ENCODE measurements around the gene UBE3B. TPM values are rescaled to one million over a fixed set of nuclear protein-coding genes. Genes with fewer than 3 reads are reported as not detected.

UBE3B gene
- total RNA-seq, 1 donor from 2014 or later: 40.3 TPM

DNA sequence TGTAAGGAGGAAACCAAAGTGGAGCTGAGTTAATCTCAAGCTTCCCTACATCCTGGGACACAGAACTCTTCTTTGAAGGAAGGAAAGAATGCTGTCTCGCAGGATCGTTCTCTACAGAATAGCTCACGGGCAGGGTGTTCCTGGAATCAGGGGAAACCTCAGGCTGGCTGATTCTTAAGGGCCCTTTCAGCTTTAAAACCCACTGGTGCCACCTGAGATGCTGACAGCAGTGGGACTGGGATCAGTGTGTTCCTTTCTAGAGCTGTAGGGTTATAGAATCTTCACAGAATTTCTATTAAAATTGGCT is 47.8 kb downstream of the UBE3B start:
- TF ChIP-seq, protein P1, sequence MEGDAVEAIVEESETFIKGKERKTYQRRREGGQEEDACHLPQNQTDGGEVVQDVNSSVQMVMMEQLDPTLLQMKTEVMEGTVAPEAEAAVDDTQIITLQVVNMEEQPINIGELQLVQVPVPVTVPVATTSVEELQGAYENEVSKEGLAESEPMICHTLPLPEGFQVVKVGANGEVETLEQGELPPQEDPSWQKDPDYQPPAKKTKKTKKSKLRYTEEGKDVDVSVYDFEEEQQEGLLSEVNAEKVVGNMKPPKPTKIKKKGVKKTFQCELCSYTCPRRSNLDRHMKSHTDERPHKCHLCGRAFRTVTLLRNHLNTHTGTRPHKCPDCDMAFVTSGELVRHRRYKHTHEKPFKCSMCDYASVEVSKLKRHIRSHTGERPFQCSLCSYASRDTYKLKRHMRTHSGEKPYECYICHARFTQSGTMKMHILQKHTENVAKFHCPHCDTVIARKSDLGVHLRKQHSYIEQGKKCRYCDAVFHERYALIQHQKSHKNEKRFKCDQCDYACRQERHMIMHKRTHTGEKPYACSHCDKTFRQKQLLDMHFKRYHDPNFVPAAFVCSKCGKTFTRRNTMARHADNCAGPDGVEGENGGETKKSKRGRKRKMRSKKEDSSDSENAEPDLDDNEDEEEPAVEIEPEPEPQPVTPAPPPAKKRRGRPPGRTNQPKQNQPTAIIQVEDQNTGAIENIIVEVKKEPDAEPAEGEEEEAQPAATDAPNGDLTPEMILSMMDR (conservative IDR thresholded peaks at IDR 0.05; ENCODE audit: low read depth, low read length): no peak
- no peak overlapping the region for H3K4me3 ChIP-seq (ENCODE audit: low read depth, low read length)
- DNase-seq (ENCODE audit: low read depth): no peak

DNA sequence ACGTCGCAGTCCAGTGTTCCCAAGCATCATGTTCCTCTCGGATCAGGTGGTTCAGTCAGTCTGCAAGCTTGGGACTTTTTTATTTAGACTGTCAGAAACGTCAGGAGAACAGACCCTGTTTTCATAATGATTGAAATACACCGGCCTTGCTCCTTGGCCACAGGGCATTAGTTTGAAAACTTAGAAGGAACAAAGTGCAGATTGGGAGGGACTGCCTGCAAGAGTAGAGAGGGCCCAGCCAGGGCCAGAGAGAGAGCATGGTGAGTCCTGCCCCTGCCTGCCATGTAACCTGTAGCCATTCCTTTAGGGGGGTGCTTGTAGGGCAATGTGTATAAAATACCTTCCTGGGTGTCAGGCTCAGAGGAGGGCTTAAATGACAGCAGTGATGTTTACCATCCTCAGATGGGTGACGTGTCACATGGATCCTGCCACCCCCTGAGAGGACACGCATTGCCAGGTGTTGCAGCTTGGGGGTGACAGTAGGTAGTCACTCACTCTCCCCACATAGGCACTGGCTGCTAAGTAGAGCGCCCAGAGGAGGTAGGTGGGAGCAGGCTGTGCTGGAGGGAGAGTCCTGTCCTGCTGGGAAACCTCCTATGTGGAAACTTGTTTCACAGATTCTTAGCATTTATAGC is 50.2 kb downstream of the UBE3B start:
- no peak for DNase-seq (ENCODE audit: low read depth)
- TF ChIP-seq, protein P1 (conservative IDR thresholded peaks at IDR 0.05; ENCODE audit: low read depth, low read length): no peak
- no peak overlapping the region for H3K4me3 ChIP-seq (ENCODE audit: low read depth, low read length)

DNA sequence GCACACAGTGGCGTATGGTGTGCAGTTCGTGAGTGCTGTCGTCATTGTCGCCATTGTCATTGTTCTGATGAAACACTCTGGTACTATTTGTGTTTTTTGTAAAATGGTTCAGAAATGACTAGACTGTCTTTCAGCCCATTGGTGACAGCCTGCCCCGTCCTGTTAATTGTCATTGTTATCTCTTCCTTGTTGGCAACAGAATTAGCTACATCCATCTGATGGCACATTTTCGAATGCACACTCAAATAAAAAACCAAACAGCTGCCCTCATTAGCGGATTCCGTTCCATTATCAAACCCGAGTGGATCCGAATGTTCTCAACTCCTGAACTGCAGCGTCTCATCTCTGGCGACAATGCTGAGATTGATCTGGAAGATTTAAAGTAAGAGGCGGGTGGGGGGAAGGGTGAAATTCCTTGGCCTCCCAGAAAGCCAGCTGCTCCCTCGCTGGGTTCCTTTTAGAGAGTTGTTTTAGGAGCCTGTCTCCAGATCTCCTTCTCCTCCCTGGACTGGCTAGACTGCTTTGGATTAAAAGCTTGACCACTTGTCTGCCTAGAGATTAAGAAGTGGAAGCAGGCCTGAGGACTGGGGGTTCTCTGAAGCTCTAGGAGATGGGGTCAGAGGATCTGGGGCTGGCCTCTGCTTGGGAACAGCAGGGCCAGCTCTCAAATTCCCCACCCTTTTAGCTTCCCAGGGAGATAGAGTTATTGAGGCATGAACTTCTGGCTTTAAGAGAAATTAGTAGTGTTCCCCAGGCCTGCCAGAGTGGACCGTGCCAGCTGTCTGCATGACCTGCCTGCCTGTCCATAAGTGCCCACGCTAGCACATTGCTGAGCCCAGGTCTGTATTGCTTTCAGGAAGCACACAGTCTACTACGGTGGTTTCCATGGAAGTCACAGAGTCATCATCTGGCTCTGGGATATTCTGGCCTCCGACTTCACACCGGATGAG is 52.5 kb downstream of the UBE3B start:
- H3K4me3 ChIP-seq (ENCODE audit: low read depth, low read length): no peak overlapping the region
- TF ChIP-seq, protein P1 (conservative IDR thresholded peaks at IDR 0.05; ENCODE audit: low read depth, low read length): no peak
- DNase-seq (ENCODE audit: low read depth): no peak

DNA sequence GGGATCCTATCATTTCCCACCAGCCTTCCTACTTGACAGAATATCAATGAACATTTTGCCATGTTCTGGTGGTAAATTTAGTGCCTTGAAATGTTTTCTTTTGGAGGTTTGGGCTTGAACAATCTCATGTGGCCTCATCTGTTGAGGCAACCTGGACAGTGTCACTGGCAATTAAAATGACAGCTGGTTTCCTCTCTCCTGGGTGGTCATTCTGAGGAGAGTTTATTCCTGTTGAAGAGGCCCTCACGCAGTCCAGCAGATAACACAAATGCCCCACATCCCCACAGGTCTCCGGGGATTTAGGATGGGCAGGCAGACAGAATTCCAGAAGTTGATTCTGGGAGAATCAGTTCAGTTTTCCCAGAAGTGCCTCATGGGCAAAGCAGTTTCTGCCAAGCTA is 54.0 kb downstream of the UBE3B start:
- DNase-seq (ENCODE audit: low read depth): no peak
- TF ChIP-seq, protein P1 (conservative IDR thresholded peaks at IDR 0.05; ENCODE audit: low read depth, low read length): no peak
- no peak overlapping the region for H3K4me3 ChIP-seq (ENCODE audit: low read depth, low read length)

DNA sequence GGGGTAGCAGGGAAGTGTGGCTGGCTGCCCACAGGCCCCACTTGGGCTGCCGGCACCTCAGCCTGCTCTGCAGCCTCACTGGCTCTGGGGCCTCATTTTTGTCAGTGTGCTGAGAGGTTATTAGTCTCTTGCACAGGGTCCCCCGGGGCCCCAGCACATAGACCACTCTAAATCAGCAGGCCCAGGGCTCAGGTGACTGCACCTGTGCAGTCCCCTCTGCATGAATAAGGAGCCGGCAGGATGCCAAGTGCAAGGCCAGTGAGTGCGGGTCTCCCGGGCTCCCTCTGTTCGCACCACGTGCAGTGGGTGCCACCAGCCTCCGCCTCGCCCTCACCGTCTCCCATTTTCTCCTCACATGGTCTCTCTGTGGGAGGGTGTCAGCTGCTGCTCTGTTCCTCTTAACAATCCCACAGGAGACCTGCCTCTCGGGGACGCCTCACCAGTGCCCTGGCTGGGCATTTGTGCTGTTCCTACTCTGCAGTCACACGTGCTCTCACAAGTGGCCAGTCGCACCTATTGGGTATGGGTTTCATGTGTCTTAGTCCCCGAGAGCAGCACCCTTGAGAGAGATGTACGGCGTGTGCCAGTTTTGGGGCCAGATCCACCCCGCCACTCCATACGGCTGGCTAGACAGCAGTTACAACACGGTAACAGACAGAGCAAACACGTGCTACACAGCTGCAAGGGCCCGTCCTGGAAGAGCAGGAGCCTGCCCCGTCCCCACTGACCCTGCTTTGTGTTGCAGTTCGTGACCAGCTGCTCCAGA is 55.5 kb downstream of the UBE3B start:
- no peak overlapping the region for H3K4me3 ChIP-seq (ENCODE audit: low read depth, low read length)
- DNase-seq (ENCODE audit: low read depth): no peak
- TF ChIP-seq, protein P1 (conservative IDR thresholded peaks at IDR 0.05; ENCODE audit: low read depth, low read length): no peak

DNA sequence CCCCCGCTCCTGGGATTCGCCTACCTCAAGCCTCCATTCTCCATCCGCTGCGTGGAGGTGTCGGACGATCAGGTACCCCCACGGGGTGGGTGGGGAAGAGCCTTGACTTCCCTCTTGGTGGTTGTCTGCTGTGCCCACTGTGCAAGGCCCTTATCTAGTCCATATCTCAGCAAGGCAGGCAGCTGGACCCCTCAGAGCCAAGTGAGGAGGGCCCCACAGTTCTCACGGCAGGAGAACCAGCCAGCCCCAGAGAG is 56.0 kb downstream of the UBE3B start:
- DNase-seq (ENCODE audit: low read depth): no peak
- H3K4me3 ChIP-seq (ENCODE audit: low read depth, low read length): no peak overlapping the region
- TF ChIP-seq, protein P1 (conservative IDR thresholded peaks at IDR 0.05; ENCODE audit: low read depth, low read length): no peak
